GM10248 (cell line): ENCODE results near the gene METTL14.

Experiments used
- CTCF ChIA-PET: fragments of 300-600 bp; sonication (Branson Sonifier 250); formaldehyde crosslinking; extraction: SDS; loops from one replicate; lab custom pipeline; 2021; ENCODE audit warnings: antibody characterized with exemption; lab: Yijun Ruan, JAX
- POLR2A ChIA-PET: fragments of 350-650 bp; sonication (Branson Sonifier 250); formaldehyde crosslinking; extraction: SDS; loops from one replicate; lab custom pipeline; 2020; ENCODE audit warnings: antibody characterized with exemption; lab: Yijun Ruan, JAX
- DNase-seq: peaks from one replicate; pipeline ENCODE4 v3.0.0; 2012; ENCODE audit errors: extremely low spot score
- CTCF ChIP-seq: IDR thresholded peaks from 2 replicates; pipeline ENCODE4 v1.5.1; 2012; ENCODE audit warnings: mild to moderate bottlenecking, low read depth; ENCODE audit errors: extremely low read depth, missing control alignments, control extremely low read depth

The METTL14 gene

DNA sequence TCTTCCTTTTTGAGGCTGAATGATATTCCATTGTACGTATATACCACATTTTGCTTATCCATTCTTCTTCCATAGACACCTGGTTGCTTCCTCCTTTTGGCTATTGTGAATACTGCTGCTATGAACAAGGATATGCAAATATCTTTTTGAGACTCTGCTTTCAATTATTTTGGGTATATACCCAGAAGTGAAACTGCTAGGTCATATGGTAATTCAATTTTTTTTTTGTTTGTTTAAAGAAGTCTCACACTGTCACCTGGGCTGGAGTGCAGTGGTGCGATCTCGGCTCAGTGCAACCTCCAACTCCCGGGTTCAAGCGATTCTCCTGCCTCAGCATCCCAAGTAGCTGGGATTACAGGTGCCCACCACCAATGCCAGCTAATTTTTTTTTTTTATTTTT, 75.3 kb downstream of the METTL14 start:
- CTCF ChIA-PET, result interaction anchor here (0.9 to 3.4 kb wide), 4 partner anchors 10 to 25 kb away, joined by 3 to 14 read pairs (median 8); no protein-coding TSS in a partner anchor
- DNase-seq, result no peak
- POLR2A ChIA-PET, result no interaction called here
- TF ChIP-seq CTCF, result no peak

- CTCF ChIA-PET, result interaction anchor here (1.5 to 3.4 kb wide), 3 partner anchors 9 to 129 kb away, joined by 3 to 12 read pairs (median 4); no protein-coding TSS in a partner anchor
- no peak for TF ChIP-seq CTCF
- POLR2A ChIA-PET, result no interaction called here
- DNase-seq, result no peak
Observed at GRCh38 chr4:118761397-118762016, 76.3 kb downstream of the METTL14 start.

- no peak for TF ChIP-seq CTCF
- DNase-seq, result no peak
- ChIA-PET CTCF (interaction anchor here (0.9 to 3.4 kb wide), 3 partner anchors 10 to 129 kb away, joined by 3 to 12 read pairs (median 4); no protein-coding TSS in a partner anchor), POLR2A (no interaction called here)
Observed at GRCh38 chr4:118762155-118762554, 77.0 kb downstream of the METTL14 start.

GRCh38 chr4:118762730-118763477, 77.7 kb downstream of the METTL14 start:
- no peak for TF ChIP-seq CTCF
- CTCF ChIA-PET, result interaction anchor here (0.9 to 1.5 kb wide), 2 partner anchors 16 to 128 kb away, joined by 3 to 4 read pairs; no protein-coding TSS in a partner anchor
- no peak for DNase-seq
- POLR2A ChIA-PET, result no interaction called here
